Transverse colon (tissue), 3 donors: ENCODE data around the gene MYDGF.

Experiments used
- CTCF ChIP-seq, 5 experiments: fragments of 200-600 bp in 3 of 5; fragments of 450-650 bp in 2 of 5; sonication (generic) in 3 of 5; IDR thresholded peaks; 1 replicate in 2 of 5; 2 replicates in 3 of 5; pipeline ENCODE4 v1.5.1; 2016 to 2017; ENCODE audit warnings: antibody characterized with exemption in 5 of 5, inconsistent platforms in 3 of 5, mild to moderate bottlenecking in 2 of 5, moderate library complexity in 1 of 5
- EP300 ChIP-seq: sonication (generic); formaldehyde crosslinking; IDR thresholded peaks from one replicate; pipeline ENCODE4 v1.6.1; 2017; ENCODE audit warnings: antibody characterized with exemption, low read depth
- POLR2A ChIP-seq: fragments of 450-650 bp; IDR thresholded peaks from one replicate; pipeline ENCODE4 v1.6.1; 2016; ENCODE audit warnings: antibody characterized with exemption, mild to moderate bottlenecking, moderate library complexity

- TF ChIP-seq CTCF (IDR thresholded peaks at IDR 0.05) = no peak
- TF ChIP-seq EP300 = no peak
- TF ChIP-seq POLR2A = no peak
Measured at GRCh38 chr19:4624733-4625362, 45.3 kb downstream of the MYDGF start.
